HepG2 (cell line): ENCODE measurements around the gene CBLC. TPM values are rescaled to one million over a fixed set of nuclear protein-coding genes. Genes with fewer than 3 reads are reported as not detected.

Source experiments
- HOXD1 ChIP-seq: sonication (generic); formaldehyde crosslinking; IDR thresholded peaks from 2 replicates; pipeline ENCODE4 v1.5.0; 2020; ENCODE audit warnings: missing genetic modification reagents
- MEIS1 ChIP-seq: sonication (generic); formaldehyde crosslinking; IDR thresholded peaks from 2 replicates; pipeline ENCODE4 v1.9.0; 2021; ENCODE audit warnings: mild to moderate bottlenecking, missing genetic modification reagents, moderate library complexity, borderline replicate concordance
- NCOR1 ChIP-seq: fragments of 200-600 bp; sonication (generic); IDR thresholded peaks from 2 replicates; pipeline ENCODE4 v1.7.0; 2017; ENCODE audit warnings: antibody characterized with exemption, low read length, borderline replicate concordance
- NFYB ChIP-seq: sonication (generic); formaldehyde crosslinking; IDR thresholded peaks from 2 replicates; pipeline ENCODE4 v1.4.0; 2020; ENCODE audit warnings: missing genetic modification reagents
- RNF2 ChIP-seq: fragments of 450-650 bp; conservative IDR thresholded peaks from 2 replicates; pipeline ENCODE4 v1.6.1; 2016; ENCODE audit warnings: low read depth
- SALL1 ChIP-seq: sonication (generic); formaldehyde crosslinking; IDR thresholded peaks from 2 replicates; pipeline ENCODE4 v1.8.0; 2022; ENCODE audit warnings: mild to moderate bottlenecking, missing genetic modification reagents
- SIX1 ChIP-seq: sonication (generic); formaldehyde crosslinking; IDR thresholded peaks from 2 replicates; pipeline ENCODE4 v1.4.0; 2020; ENCODE audit warnings: missing genetic modification reagents, borderline replicate concordance
- SMARCE1 ChIP-seq: fragments of 450-650 bp; IDR thresholded peaks from 2 replicates; pipeline ENCODE4 v1.6.1; 2017; ENCODE audit warnings: borderline replicate concordance
- SNAI1 ChIP-seq: sonication (generic); formaldehyde crosslinking; IDR thresholded peaks from 2 replicates; pipeline ENCODE4 v1.5.0; 2020; ENCODE audit warnings: mild to moderate bottlenecking, missing genetic modification reagents, borderline replicate concordance
- SRF ChIP-seq: IDR thresholded peaks from 2 replicates; pipeline ENCODE4 v1.6.1; 2011; ENCODE audit warnings: mild to moderate bottlenecking, low read depth, low read length, moderate library complexity
- TAF15 ChIP-seq: fragments of 200-400 bp; formaldehyde crosslinking; IDR thresholded peaks from one replicate; pipeline ENCODE4 v1.6.1; 2018; ENCODE audit warnings: mild to moderate bottlenecking, low read depth, low read length; ENCODE audit not compliant: poor library complexity, severe bottlenecking
- ZNF225 ChIP-seq: sonication (generic); formaldehyde crosslinking; IDR thresholded peaks from 2 replicates; pipeline ENCODE4 v1.4.0; 2020; ENCODE audit warnings: mild to moderate bottlenecking, missing genetic modification reagents
- ZNF296 ChIP-seq: sonication (generic); formaldehyde crosslinking; conservative IDR thresholded peaks from 2 replicates; pipeline ENCODE4 v1.5.0; 2020; ENCODE audit warnings: mild to moderate bottlenecking, missing genetic modification reagents
- ZNF816 ChIP-seq: sonication (generic); formaldehyde crosslinking; IDR thresholded peaks from 2 replicates; pipeline ENCODE4 v1.8.0; 2022; ENCODE audit warnings: missing genetic modification reagents, mild to moderate bottlenecking, borderline replicate concordance
- polyA plus RNA-seq, 8 experiments: library from polyadenylated mRNA; depleted of rRNA in 3 of 8; stranded (reverse) in 7 of 8; unstranded in 1 of 8; fragments of >200 nt; fragmentation: Illumina TruSeq in 4 of 8; extraction: Trizol in 4 of 8; gene quantifications; 2 replicates each; pipeline versions ENCODE4 v1.2.1 to v1.2.3, GENCODE V29; 2011 to 2016; ENCODE audit warnings: low read depth in 4 of 8, missing spikeins in 1 of 8, mixed read lengths in 1 of 8; ENCODE audit not compliant: insufficient read depth in 1 of 8
- total RNA-seq, 5 experiments: library from RNA; depleted of rRNA; stranded (reverse); fragments of >200 nt; fragmentation: Illumina TruSeq; extraction: Trizol; gene quantifications; 2 replicates each; pipeline ENCODE4 v1.2.3, GENCODE V29; 2016; ENCODE audit warnings: low read depth in 1 of 5
- TF ChIP-seq, protein P1 (sequence below): sonication (generic); formaldehyde crosslinking; IDR thresholded peaks from one replicate; pipeline ENCODE4 v1.5.1; 2020; ENCODE audit warnings: mild to moderate bottlenecking, missing genetic modification reagents; ENCODE audit errors: not compliant biosample characterization
- TF ChIP-seq, protein P2 (sequence below): sonication (generic); formaldehyde crosslinking; IDR thresholded peaks from 2 replicates; pipeline ENCODE4 v1.4.0; 2020; ENCODE audit warnings: missing genetic modification reagents
- TF ChIP-seq, protein P3 (sequence below): sonication (generic); formaldehyde crosslinking; IDR thresholded peaks from 2 replicates; pipeline ENCODE4 v1.5.1; 2020; ENCODE audit warnings: mild to moderate bottlenecking, missing genetic modification reagents, moderate library complexity
- TF ChIP-seq, protein P4 (sequence below): sonication (generic); formaldehyde crosslinking; IDR thresholded peaks from 2 replicates; pipeline ENCODE4 v1.8.1; 2023; ENCODE audit warnings: mild to moderate bottlenecking, missing genetic modification reagents, borderline replicate concordance

Gene CBLC
- total and polyA plus RNA-seq, 2 of the 13 experiments (the other 11 are each of a cell fraction or from before 2014, with no cell fraction given) = 1.8 to 2.6 TPM

DNA sequence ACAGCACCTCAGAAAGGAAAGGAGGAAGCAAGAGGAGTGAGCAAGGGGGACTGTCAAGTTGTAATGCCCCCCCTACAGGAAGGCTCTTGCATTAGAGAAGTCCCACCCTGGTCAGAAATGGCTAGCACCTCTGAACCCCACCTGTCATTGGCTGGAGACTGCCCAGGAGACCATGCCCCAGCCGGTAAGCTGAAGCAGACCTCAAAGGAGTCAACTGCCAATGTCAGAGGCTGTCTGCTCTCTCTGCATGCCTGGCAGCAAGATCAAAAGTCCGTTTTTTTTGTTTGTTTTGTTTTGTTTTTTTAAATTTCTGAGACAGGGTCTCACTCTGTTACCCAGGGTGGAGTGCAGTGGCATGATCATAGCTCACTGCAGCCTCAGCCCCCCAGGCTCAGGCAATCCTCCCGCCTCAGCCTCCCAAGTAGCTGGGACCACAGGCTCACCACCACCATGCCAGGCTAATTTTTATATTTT, 37.3 kb upstream of the CBLC start (continued):
- TF ChIP-seq, protein P1, sequence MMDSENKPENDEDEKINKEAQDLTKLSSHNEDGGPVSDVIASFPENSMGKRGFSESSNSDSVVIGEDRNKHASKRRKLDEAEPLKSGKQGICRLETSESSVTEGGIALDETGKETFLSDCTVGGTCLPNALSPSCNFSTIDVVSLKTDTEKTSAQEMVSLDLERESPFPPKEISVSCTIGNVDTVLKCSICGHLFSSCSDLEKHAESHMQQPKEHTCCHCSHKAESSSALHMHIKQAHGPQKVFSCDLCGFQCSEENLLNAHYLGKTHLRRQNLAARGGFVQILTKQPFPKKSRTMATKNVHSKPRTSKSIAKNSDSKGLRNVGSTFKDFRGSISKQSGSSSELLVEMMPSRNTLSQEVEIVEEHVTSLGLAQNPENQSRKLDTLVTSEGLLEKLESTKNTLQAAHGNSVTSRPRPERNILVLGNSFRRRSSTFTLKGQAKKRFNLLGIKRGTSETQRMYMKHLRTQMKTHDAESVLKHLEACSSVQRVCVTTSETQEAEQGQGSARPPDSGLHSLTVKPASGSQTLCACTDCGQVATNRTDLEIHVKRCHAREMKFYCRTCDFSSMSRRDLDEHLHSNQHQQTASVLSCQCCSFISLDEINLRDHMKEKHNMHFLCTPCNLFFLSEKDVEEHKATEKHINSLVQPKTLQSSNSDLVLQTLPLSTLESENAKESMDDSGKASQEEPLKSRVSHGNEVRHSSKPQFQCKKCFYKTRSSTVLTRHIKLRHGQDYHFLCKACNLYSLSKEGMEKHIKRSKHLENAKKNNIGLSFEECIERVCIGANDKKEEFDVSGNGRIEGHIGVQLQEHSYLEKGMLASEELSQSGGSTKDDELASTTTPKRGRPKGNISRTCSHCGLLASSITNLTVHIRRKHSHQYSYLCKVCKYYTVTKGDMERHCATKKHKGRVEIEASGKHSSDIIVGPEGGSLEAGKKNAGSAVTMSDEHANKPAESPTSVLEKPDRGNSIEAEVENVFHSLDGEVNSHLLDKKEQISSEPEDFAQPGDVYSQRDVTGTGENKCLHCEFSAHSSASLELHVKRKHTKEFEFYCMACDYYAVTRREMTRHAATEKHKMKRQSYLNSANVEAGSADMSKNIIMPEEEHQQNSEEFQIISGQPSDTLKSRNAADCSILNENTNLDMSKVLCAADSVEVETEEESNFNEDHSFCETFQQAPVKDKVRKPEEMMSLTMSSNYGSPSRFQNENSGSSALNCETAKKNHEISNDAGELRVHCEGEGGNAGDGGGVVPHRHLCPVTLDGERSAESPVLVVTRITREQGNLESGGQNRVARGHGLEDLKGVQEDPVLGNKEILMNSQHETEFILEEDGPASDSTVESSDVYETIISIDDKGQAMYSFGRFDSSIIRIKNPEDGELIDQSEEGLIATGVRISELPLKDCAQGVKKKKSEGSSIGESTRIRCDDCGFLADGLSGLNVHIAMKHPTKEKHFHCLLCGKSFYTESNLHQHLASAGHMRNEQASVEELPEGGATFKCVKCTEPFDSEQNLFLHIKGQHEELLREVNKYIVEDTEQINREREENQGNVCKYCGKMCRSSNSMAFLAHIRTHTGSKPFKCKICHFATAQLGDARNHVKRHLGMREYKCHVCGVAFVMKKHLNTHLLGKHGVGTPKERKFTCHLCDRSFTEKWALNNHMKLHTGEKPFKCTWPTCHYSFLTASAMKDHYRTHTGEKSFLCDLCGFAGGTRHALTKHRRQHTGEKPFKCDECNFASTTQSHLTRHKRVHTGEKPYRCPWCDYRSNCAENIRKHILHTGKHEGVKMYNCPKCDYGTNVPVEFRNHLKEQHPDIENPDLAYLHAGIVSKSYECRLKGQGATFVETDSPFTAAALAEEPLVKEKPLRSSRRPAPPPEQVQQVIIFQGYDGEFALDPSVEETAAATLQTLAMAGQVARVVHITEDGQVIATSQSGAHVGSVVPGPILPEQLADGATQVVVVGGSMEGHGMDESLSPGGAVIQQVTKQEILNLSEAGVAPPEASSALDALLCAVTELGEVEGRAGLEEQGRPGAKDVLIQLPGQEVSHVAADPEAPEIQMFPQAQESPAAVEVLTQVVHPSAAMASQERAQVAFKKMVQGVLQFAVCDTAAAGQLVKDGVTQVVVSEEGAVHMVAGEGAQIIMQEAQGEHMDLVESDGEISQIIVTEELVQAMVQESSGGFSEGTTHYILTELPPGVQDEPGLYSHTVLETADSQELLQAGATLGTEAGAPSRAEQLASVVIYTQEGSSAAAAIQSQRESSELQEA (CRISPR knock-in tag) = no peak
- TF ChIP-seq, protein P2, sequence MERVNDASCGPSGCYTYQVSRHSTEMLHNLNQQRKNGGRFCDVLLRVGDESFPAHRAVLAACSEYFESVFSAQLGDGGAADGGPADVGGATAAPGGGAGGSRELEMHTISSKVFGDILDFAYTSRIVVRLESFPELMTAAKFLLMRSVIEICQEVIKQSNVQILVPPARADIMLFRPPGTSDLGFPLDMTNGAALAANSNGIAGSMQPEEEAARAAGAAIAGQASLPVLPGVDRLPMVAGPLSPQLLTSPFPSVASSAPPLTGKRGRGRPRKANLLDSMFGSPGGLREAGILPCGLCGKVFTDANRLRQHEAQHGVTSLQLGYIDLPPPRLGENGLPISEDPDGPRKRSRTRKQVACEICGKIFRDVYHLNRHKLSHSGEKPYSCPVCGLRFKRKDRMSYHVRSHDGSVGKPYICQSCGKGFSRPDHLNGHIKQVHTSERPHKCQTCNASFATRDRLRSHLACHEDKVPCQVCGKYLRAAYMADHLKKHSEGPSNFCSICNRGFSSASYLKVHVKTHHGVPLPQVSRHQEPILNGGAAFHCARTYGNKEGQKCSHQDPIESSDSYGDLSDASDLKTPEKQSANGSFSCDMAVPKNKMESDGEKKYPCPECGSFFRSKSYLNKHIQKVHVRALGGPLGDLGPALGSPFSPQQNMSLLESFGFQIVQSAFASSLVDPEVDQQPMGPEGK (CRISPR knock-in tag) = peak; percentile 77
- TF ChIP-seq SIX1 (CRISPR knock-in tag) (no peak), HOXD1 (no peak), TAF15 (no peak), ZNF816 (CRISPR knock-in tag) (no peak), MEIS1 (CRISPR knock-in tag) (no peak), NCOR1 (peak; percentile 70; the same call in 1 of the 2 replicates), SMARCE1 (no peak), NFYB (CRISPR knock-in tag) (no peak), SRF (no peak), ZNF296 (CRISPR knock-in tag) (no peak), SNAI1 (no peak), ZNF225 (CRISPR knock-in tag) (no peak), RNF2 (no peak), SALL1 (peak; percentile 75)
- TF ChIP-seq, protein P3, sequence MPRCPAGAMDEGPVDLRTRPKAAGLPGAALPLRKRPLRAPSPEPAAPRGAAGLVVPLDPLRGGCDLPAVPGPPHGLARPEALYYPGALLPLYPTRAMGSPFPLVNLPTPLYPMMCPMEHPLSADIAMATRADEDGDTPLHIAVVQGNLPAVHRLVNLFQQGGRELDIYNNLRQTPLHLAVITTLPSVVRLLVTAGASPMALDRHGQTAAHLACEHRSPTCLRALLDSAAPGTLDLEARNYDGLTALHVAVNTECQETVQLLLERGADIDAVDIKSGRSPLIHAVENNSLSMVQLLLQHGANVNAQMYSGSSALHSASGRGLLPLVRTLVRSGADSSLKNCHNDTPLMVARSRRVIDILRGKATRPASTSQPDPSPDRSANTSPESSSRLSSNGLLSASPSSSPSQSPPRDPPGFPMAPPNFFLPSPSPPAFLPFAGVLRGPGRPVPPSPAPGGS (CRISPR knock-in tag) = no peak
- TF ChIP-seq, protein P4, sequence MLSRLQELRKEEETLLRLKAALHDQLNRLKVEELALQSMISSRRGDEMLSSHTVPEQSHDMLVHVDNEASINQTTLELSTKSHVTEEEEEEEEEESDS = no peak
